ENCODE data around the gene EIF2A.
"Not testable (repeated sequence)": the region's sequence is repeated elsewhere in the genome, so short reads cannot be mapped to it uniquely, and the experiment has no call there.

The EIF2A gene

DNA sequence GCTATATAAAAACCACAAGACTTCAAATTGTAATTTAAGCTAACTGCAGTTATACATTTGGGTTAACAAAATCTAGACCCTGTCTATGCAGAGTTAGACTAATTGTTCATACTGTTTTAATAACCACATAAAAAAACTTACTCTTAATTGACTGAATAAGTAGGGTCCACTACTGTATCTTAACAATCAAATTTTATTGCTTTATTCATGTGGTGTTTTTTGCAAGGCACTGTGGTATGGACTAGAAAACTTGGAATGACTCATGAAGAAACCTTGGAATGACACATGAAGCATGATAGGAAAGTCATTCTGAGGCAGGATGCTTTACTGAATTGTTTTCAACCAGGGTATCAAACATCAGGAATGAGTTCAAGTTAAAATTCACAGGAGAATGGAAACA, 2.5 kb upstream of the EIF2A start:
- DNase-seq, result no peak

DNA sequence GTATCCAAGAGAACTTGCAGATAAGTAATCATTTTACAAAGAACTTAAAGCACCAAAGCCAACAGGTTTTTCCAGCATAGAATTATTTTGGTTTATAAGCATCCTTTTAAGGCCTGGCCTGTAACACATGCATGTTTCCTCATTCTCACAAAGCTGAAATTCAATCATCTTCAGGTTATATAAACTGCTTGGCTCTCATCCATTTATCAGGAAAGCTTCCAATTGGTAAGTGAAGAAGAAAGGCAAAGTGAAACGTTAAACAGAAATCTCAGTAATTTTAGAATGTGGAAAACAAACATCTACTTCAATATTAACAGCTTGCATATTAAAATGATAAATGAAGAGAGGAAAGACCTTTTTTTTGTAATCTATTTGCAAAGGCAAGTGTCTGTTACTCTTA, 1.9 kb upstream of the EIF2A start:
- no peak for DNase-seq

DNA sequence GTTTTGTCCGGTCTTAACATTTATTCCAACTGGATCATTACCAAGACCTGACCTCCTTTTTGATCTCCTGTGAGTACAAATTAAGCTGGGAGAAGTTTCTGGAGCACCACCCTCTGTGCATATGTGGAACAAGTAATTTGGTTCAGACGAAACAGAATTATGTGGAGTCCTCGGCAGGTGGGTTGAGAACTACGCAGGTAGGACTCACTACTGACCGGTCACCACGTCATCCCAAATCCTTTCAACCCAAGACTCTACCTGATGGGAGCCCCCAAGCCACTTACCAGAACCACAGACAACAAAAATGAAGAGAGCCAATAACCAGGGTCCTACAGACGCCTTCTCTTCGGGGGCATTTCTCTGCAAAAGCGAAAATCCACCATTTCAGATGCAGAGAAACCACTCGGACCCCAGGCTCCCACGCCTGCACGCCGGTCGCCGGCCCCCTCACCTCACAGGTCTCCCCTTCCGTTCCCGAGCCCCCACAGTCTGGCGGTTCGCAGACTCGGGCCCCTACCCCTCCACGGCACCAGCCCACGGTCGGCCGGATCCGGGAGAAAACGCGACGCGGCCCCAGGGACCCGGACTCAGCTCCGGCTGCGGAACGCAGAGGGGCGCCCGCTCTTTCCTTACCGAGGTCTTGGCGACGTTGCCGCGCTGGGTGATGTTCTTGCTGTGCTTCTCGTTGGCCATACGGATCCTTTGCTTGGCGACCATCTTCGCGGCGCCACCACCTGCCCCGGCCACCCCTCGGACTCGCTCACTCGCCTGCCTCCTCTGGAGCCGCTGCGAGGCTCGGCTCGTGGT, 965 bp upstream of the EIF2A start:
- DNase-seq, result no peak

DNA sequence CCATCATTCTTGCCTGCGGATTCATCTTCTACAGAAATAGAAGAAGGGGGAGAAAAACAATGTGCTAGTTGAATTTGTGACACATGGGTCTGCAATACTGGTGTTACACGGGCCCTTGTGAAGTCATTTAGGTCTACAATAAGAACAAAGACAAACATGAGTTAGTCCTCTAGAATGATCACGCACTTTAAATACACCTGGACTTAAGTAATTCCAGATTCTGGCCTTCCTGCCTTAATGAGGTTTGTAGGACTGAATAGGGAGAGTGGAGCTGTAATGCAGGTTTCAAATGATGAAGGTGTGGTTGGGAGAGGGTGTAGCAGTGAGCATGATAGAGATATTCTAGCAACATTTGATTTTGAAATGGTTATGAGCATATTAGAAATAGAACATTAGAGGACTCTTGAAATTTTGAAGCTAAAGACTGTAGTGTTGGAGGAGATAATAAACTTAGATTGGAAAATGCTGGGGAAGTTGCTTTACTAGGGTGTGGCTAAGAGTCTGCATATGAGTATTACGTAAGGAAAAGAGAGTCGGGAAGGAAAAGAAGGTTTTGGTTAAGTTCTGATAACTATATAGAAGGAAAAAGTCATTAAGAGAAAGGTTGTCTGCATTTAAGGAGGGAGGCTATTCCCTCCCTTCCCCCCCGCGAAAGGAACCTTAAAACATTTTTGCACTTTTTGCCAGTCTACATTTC, 606 bp downstream of the EIF2A start:
- no peak for DNase-seq

DNA sequence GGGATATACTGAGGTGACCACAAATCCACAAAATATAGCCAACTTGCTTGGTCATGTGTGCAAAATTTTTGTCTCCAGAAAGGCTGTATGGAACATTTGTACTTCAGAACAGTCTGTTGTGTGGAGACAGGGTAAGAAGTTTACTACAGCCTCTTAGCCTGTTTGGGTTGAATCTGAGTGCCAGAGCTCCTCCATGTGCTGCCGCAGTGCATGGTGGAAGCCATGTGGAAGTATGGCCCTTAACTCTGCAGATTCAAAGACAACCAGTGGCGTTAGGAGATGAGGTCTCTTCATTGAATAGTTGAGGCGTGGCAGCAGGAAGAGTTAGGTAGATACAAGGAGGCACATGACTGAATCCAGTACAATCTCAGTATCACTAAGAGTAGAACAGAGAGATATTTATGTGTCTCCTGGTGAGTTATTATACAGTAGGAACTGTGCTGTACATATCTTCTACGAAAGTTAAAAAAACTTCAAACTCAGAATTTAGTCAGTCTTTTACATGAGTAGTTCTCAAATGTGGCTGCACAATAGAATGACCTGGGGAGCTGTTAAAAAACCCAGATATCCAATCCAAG, 9.4 kb downstream of the EIF2A start:
- DNase-seq, result no peak

DNA sequence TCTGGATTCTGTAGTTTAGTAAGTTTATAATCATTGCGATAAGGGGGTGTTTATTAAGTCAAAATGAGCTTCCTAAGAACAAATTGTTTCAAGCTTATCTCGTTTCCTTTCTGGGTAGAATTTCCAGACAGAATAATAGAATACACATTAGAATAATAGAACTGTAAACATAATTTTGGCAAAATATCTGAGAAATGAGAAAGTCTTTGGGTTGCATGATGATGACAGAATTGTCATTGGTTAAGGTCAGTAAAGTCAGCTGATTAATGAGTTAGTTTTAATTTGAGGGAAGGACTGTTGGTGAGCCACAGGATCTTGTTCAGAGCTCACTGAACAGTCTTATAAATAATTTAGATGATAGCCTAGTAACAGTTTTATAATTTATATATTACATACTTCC, 10.2 kb downstream of the EIF2A start:
- DNase-seq, result no peak

DNA sequence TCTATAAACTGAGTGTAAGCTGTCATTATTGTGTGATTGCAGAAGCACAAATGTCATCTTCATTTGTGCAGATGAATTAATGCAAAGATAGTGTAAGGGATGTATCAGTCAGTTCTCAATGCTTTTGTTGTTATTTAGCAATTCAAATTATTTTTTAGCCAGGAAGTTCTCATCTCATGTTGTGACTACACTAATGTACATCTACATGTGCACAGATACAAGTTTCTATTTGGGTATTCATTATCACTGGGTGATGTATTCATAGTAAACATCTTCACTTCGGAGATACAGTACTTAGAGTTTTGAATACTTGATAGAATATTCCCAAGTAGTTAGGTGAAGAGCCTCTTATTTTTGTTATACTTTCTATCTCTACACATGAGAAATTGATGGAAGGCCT, 11.1 kb downstream of the EIF2A start:
- DNase-seq, result no peak

DNA sequence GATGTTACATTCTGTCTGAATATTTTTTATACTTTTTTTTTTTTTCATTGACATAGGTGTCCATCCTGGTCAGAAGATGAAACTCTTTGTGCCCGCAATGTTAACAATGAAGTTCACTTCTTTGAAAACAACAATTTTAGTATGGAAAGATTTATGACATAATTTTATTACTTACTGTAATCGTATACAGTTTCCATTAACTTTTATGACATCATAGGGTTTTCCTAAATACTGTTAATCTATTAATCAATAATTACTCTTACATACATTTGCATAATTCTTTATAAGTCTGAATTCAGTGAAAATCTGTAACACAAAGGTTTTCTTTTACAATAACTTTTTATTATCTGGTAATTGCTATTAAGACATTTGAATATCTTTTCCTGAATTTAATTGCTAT, 17.7 kb downstream of the EIF2A start:
- DNase-seq, result no peak

DNA sequence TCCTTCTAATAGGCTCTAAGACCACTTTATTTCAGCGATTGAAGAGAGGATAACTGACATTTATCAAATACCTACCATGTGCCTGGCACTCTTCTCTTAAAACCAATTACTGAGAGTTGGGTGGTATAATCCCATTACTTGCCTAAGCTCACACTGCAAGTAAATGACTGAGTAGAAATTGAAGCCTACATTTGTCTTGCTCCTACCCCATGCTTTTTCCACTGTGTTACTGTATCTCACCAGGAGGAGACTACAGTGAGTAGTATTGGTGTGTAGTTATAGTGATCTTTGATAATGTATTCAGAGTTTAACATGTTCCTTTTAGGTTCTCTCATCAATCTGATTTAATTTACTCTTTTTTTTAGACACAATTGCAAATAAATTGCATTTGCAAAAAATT, 20.7 kb downstream of the EIF2A start:
- DNase-seq, result no peak

DNA sequence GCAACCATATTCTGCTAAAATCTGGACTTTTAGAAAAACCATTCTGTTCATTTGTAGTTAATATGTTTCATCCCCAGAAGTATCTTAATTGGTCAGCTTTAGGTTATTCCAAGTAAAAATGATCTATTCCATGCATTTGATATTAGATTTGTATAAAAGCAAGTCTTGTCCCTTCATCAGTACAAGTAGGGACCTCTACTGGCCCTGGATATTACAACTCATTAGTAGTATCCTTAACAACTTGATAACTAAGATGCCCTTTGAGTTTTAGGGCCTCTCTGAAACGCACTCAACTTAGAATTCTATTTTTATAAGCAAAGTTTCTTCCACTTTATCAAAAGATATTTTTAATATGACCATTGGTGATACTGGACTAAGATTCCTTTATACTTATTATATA, 31.3 kb downstream of the EIF2A start:
- no peak for DNase-seq

DNA sequence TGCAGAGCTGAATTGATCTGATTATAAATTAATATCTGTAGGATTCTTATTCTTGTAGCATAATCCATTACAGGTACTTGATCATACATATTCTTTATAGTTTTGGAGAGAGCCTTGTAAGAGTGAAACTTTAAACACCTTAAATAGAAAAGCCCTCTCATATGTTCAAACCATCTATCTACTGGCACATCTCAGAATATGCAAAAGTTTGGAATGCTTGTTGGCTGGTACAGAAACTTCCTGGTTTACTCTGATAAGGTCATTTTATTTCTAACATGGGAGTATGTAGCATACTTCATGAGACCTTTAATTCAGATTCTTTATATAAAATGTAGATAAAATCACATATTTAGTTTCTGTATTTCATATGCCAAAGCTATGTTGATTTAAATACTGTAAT, 34.6 kb downstream of the EIF2A start:
- no peak for DNase-seq

DNA sequence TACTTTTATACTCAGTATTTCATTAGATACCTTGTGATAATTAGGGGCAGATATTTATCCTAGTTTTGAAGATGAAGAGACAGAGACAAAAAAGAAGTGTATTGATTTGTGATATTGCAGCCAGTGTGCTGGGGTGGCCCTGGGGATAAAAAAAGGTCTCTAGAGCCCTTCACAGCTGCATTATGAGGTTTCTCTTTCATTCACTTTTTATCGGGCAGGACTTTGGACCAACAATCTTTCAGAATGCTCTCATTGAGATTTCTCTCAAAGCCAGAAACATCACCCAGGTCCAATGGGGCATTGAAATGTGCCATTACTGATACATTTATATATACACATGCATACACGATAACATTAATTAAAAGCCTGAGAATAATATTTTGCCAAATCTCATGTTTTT, 36.0 kb downstream of the EIF2A start:
- DNase-seq, result no peak

DNA sequence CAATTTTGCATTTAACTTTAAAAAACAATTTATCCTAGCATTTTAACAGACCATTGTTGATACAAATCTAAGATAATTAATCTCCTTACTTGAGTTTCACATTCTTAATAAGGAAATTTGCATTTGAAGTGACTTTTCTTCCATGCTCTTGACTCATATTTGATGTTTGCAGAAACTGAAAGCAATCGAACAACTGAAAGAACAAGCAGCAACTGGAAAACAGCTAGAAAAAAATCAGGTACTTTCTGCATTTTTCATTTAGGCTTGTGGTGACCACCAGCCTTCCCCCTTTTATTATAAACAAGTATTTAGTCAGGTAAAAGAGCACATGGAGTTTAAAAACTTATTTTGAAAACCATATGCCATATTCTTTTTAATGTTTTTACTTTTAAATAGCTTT, 36.4 kb downstream of the EIF2A start:
- no peak for DNase-seq

DNA sequence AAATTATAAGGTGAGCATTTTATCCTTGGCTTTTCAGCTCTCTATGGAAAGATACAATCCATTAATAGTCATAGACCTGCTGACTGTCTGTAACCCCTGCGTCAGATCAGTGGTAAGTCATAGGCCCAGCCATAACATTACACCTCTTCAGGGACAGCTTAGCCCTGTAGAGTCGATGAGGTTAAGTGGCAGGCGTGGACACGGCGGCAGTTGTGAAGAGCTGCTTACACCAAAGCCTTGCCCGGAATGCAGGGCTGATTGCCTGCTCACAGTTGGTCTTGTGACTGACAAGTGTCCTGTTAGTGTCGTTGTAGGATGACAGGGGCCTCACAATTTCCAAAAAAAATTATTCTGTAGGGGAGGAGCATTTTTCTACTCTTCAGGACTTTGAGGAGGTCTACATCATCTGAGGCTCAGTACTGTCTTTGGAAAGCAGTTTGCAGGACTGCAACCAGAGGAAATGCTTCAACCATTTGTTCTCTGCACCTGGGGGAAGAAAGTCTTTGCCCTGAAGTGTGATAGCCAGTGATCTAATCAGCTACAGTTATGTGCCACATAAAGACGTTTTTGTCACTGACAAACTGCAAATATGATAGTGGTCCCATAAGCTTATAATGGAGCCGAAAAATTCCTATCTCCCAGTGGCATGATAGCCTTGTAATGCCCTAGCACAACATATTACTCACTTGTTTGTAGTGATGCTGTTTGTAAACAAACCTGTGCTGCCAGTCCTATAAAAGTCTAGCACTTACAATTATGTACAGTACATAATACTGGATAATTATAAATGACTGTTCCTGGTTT, 41.6 kb downstream of the EIF2A start:
- no peak for DNase-seq

DNA sequence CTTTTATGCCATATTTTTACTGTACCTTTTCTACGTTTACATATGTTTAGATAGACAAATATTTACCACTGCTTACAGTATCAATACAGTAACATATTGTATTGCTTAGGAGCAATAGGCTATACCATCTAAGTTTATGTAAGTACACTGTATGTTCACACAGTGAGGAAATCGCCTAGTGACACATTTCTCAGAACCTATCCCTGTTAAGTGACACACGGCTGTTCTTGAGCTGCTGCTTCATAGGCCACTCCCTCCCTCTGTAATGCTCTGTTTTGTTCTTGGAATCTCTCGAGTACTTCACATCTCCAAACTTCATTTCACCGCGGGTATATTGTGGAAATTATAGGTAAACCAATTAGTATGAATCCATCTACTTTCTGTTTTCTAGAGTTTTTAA, 43.2 kb downstream of the EIF2A start:
- no peak for DNase-seq

DNA sequence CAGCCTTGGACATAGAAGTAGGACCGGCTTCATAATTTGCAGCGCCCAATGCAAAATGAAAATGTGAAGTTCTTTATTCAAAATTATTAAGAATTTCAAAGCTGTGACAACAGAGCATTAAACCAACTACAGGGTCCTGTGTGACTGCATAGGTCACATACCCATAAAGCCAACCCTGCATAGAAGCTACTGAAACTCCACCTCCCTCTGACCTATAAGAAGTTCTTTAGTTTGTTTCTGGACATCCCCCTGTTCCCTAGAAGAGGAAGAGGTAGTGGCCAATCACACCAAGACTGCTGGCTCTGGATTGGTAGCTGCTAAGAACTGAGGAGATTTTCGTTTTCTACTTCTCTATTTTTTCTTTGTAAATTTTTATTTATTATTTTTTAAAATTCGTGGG, 47.6 kb downstream of the EIF2A start:
- no peak for DNase-seq

DNA sequence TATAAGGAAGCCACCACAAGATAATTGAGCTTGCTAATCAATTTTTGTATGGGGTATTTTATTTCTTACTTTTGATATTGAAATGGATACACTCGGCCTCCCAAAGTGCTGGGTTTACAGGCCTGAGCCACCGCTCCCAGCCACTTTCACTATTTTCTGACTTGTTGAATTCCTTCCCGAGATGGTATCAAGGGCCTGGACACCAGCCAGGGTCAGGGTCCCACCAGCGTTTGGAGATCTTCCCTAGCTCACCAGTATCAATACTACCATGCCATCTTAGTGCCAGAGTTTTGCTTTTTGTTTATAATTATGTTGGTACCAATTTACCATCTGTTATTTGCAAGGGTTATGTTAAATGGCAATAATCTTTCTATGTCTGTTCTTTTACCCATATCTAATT, 51.1 kb downstream of the EIF2A start:
- no peak for DNase-seq

DNA sequence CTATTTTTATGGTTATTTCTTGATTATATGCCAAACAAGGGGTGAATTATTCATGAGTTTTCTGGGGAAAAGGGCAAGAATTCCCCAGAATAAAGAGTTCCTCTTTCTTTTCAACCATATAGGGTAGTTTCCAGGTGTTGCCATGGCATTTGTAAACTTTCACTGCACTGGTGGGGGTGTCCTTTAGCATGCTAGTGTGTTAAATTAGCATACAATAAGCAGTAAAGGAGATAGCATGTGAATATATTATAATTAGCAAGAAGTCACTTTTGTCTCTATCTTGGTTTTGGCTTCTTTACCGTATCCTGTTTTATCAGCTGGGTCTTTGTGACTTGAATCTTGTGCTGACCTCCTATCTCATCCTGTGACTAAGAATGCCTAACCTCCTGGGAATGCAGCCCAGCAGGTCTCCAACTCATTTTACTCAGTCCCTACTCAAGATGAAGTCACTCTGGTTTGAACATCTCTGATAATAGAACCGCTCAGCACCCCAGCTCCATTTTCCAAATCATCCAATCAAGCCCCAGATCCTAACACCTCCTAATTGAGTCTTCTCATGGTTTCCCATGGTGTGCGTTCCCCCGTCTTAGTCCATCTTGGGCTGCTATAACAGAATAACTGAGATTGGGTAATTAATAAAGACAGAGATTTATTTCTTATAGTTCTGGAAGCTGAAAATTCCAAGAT, 53.2 kb downstream of the EIF2A start:
- DNase-seq, result no peak

DNA sequence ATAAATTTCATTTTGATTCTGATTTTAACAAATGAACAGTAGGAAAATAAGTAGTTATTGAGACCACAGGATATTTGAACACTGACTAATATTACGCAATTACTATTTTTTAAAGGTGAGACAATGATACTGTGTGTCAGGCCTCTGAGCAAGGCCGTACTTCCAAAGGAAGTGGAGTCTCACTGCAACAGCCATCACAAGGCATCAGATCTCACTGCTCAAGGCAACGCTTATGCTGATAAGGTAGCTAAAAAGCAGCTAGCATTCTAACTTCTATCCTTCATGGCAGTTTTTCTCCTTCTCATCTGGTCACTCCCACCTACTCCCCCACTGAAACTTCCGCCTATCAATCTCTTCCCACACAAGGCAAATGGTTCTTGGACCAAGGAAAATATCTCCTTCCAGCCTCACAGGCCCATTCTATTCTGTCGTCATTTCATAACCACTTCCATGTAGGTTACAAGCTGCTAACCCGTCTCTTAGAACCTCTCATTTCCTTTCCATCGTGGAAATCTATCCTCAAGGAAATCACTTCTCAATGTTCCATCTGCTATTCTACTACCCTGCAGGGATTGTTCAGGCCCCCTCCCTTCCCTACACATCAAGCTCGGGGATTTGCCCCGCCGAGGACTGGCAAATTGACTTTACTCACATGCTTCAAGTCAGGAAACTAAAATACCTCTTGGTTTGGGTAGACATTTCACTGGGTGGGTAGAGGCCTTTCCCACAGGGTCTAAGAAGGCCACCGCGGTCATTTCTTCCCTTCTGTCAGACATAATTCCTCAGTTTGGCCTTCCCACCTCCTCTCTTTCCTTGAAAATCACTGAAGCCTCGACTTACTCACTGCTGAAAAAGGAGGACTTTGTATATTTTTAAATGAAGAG, 54.3 kb downstream of the EIF2A start:
- not testable (repeated sequence) for DNase-seq

DNA sequence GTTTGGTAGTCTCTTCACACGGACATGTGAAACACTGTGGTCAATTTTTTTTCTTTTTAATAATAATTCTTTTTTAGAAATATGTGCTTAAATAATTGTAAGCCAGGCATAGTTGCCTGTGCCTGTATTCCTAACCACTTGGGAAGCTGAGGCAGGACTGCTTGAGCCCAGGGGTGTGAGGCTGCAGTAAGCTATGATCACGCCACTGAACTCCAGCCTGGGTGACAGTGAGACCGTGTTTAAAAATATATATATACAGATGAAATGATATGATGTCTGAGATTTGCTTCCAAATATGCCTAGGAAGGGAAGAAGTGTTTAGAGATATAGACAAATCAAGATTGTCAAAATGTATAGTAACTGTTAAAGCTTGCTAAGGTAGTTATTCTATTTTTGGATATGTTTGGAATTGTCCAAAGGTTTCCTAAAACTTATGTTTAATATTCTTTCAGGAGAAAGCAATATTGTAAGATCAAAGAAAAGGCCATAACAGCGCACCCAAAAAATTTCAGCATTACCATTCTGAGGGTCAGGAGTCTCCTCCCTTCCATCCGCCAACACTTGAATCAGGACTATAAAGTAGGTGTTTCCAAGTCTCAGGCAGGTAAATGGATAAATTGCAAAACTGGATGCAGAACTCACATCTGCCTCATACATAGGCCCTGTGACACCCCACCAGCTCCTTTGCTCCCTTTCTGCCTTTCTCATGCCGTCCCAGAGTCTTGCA, 56.0 kb downstream of the EIF2A start:
- DNase-seq, result no peak
